Lower leg skin (tissue), 4 donors: ENCODE measurements around the gene SPON1. TPM values are rescaled to one million over a fixed set of nuclear protein-coding genes. Genes with fewer than 3 reads are reported as not detected.
"Not testable (repeated sequence)": the region's sequence is repeated elsewhere in the genome, so short reads cannot be mapped to it uniquely, and the experiment has no call there.

Experiments
- DNase-seq, 2 donors: peaks; one replicate each; pipeline ENCODE4 v3.0.0-alpha.2; 2019; ENCODE audit warnings: low spot score in 2 of 2
- H3K4me3 ChIP-seq: fragments of 200-600 bp; sonication (generic); 2 replicates; pipeline ENCODE4 v1.5.1; 2017; ENCODE audit warnings: mild to moderate bottlenecking, low read depth; ENCODE audit not compliant: poor library complexity, severe bottlenecking
- CTCF ChIP-seq, 3 donors: fragments of 450-650 bp; IDR thresholded peaks; one replicate each; pipeline ENCODE4 v1.5.1; 2016; ENCODE audit warnings: antibody characterized with exemption in 3 of 3, mild to moderate bottlenecking in 3 of 3, moderate library complexity in 2 of 3
- POLR2A ChIP-seq, 2 donors: fragments of 450-650 bp; IDR thresholded peaks; one replicate each; pipeline ENCODE4 v1.6.1; 2016 to 2017; ENCODE audit warnings: antibody characterized with exemption in 2 of 2, mild to moderate bottlenecking in 1 of 2, moderate library complexity in 1 of 2
- WGBS, 2 donors: methylation state at CpG; one replicate each; pipeline ENCODE4 v1.1.5; 2018; 5-methylcytosine and 5-hydroxymethylcytosine counted together
- intact Hi-C: fragments of 100-400 bp; cut with DNase I; formaldehyde crosslinking; loops from one replicate; pipeline ENCODE4 v1.15.0; 2023; ENCODE audit warnings: low total_unique reads
- total RNA-seq, 4 donors: library from RNA; depleted of rRNA; stranded (reverse); fragments of >200 nt; gene quantifications; one replicate each; pipeline ENCODE4 v1.1.0, GENCODE V29; 2016

SPON1 gene
- total RNA-seq, 4 donors from 2014 or later = 3.8 to 12.3 (median 5.1) TPM

- TF ChIP-seq POLR2A (IDR thresholded peaks at IDR 0.05) = no peak
- TF ChIP-seq CTCF (IDR thresholded peaks at IDR 0.05) = no peak
- 20 to 30% methylated on average over 5 of the region's 5 CpGs for WGBS, 2 donors
- no peak overlapping the region for H3K4me3 ChIP-seq
- intact Hi-C loops = loop anchor here (5.0 to 10.0 kb wide), 2 partner anchors 291 to 474 kb away; no protein-coding TSS in a partner anchor
- DNase-seq = no peak
Observed at GRCh38 chr11:14248580-14248981, 286.1 kb downstream of the SPON1 start.

- TF ChIP-seq POLR2A (IDR thresholded peaks at IDR 0.05) (no peak), CTCF (IDR thresholded peaks at IDR 0.05) (peak in 1 of 3 donors; percentile 50)
- intact Hi-C loops = loop anchor here (5.0 to 10.0 kb wide), 2 partner anchors 292 to 475 kb away; no protein-coding TSS in a partner anchor
- no peak overlapping the region for H3K4me3 ChIP-seq
- 28 to 30% methylated on average over 10 of the region's 10 CpGs for WGBS, 2 donors
- DNase-seq = peak in 1 of 2 donors; percentile 86
Observed at GRCh38 chr11:14249121-14249963, 286.8 kb downstream of the SPON1 start.

- TF ChIP-seq CTCF (IDR thresholded peaks at IDR 0.05) (no peak), POLR2A (IDR thresholded peaks at IDR 0.05) (no peak)
- intact Hi-C loops = no loop called here
- DNase-seq = no peak
- H3K4me3 ChIP-seq = no peak overlapping the region
- 64 to 75% methylated on average over 5 of the region's 5 CpGs for WGBS, 2 donors
Observed at GRCh38 chr11:14251754-14252153, 289.2 kb downstream of the SPON1 start.

- WGBS, 2 donors = 91 to 98% methylated on average over 5 to 6 of the region's 12 CpGs
- peak in 1 of 2 donors; percentile 15 for DNase-seq
- intact Hi-C loops, H3K4me3 ChIP-seq: not testable (repeated sequence)
Observed at GRCh38 chr11:14252501-14252900, 290.0 kb downstream of the SPON1 start.

GRCh38 chr11:14253421-14253820, 290.9 kb downstream of the SPON1 start:
- TF ChIP-seq CTCF (IDR thresholded peaks at IDR 0.05) (no peak), POLR2A (IDR thresholded peaks at IDR 0.05) (no peak)
- intact Hi-C loops = no loop called here
- DNase-seq = peak in 1 of 2 donors; percentile 63
- no peak overlapping the region for H3K4me3 ChIP-seq
- WGBS, 2 donors = 58 to 59% methylated on average over 2 of the region's 2 CpGs

GRCh38 chr11:14253840-14254239, 291.3 kb downstream of the SPON1 start:
- TF ChIP-seq CTCF (IDR thresholded peaks at IDR 0.05) = no peak
- no peak for TF ChIP-seq POLR2A (IDR thresholded peaks at IDR 0.05)
- H3K4me3 ChIP-seq = no peak overlapping the region
- 68 to 88% methylated on average over 5 of the region's 5 CpGs for WGBS, 2 donors
- DNase-seq = peak in 1 of 2 donors; percentile 68
- intact Hi-C loops = no loop called here
